Medulla oblongata (tissue), 1 donor: ENCODE results near the gene SLC16A6.
"Not testable (repeated sequence)": the region's sequence is repeated elsewhere in the genome, so short reads cannot be mapped to it uniquely, and the experiment has no call there.

Source experiments
- DNase-seq: peaks from one replicate; pipeline ENCODE4 v3.0.0-alpha.2; 2015; ENCODE audit errors: extremely low spot score

Gene SLC16A6

GRCh38 chr17:68247445-68248198 lies 43.3 kb downstream of the SLC16A6 start, which contains the start of gene AMZ2:
Gene AMZ2, plus strand, starts transcription at chr17:68248043. Its CDS starts 2,145 bp downstream, at chr17:68250188.
- peak; percentile 96 for DNase-seq

- no peak for DNase-seq
These were observed 44.5 kb downstream of the SLC16A6 start for GRCh38 chr17:68246271-68247028.

- no peak for DNase-seq
These were observed 51.1 kb downstream of the SLC16A6 start for GRCh38 chr17:68239632-68240366.

GRCh38 chr17:68238871-68239253 lies 52.1 kb downstream of the SLC16A6 start:
- DNase-seq = peak; percentile 60

- DNase-seq = no peak
These were observed 52.6 kb downstream of the SLC16A6 start for GRCh38 chr17:68238164-68238870.

- DNase-seq = peak; percentile 69
These were observed 53.4 kb downstream of the SLC16A6 start for GRCh38 chr17:68237369-68238163.

GRCh38 chr17:68235336-68235791 lies 55.6 kb downstream of the SLC16A6 start:
- peak; percentile 73 for DNase-seq

- peak; percentile 94 for DNase-seq
These were observed 56.1 kb downstream of the SLC16A6 start for GRCh38 chr17:68234726-68235335.

GRCh38 chr17:68232741-68233140 lies 58.2 kb downstream of the SLC16A6 start:
- not testable (repeated sequence) for DNase-seq

GRCh38 chr17:68231541-68231940 lies 59.4 kb downstream of the SLC16A6 start:
- DNase-seq = no peak

GRCh38 chr17:68231131-68231530 lies 59.8 kb downstream of the SLC16A6 start:
- not testable (repeated sequence) for DNase-seq

- no peak for DNase-seq
These were observed 61.3 kb downstream of the SLC16A6 start for GRCh38 chr17:68229619-68230018.

- peak; percentile 31 for DNase-seq
These were observed 61.9 kb downstream of the SLC16A6 start for GRCh38 chr17:68228817-68229570.

GRCh38 chr17:68228039-68228680 lies 62.8 kb downstream of the SLC16A6 start:
- DNase-seq = not testable (repeated sequence)

GRCh38 chr17:68225055-68225454 lies 65.9 kb downstream of the SLC16A6 start:
- DNase-seq = not testable (repeated sequence)

- DNase-seq = no peak
These were observed 68.3 kb downstream of the SLC16A6 start for GRCh38 chr17:68222606-68223005.

- DNase-seq = no peak
These were observed 69.1 kb downstream of the SLC16A6 start for GRCh38 chr17:68221786-68222185.

- not testable (repeated sequence) for DNase-seq
These were observed 70.1 kb downstream of the SLC16A6 start for GRCh38 chr17:68220786-68221185.

- DNase-seq = not testable (repeated sequence)
These were observed 70.7 kb downstream of the SLC16A6 start for GRCh38 chr17:68220186-68220585.
